ENCODE data around the gene CIAPIN1. TPM values are rescaled to one million over a fixed set of nuclear protein-coding genes. Genes with fewer than 3 reads are reported as not detected.

Gene CIAPIN1
- total and polyA plus RNA-seq, 5 donors from 2014 or later = 27.1 to 56.5 (median 50.6) TPM

GRCh38 chr16:57387598-57388354, 59.4 kb downstream of the CIAPIN1 start:
- Histone ChIP-seq H3K27ac (ENCODE audit: insufficient read depth, low read length, poor library complexity, severe bottlenecking) (no peak overlapping the region), H3K36me3 (ENCODE audit: control insufficient read depth, insufficient read depth, low read length) (no peaks in the 10 kb centered on the region), H3K4me3 (ENCODE audit: low read depth, low read length) (no peak overlapping the region), H3K9me3 (ENCODE audit: control insufficient read depth in 2 of 2, low read length in 2 of 2) (no peaks in the 10 kb centered on the region), H3K4me1 (ENCODE audit: control insufficient read depth, insufficient read depth, low read length, poor library complexity, severe bottlenecking) (no peaks in the 10 kb centered on the region), H3K27me3 (ENCODE audit: control insufficient read depth, insufficient read depth, low read length) (no peaks in the 10 kb centered on the region)
- no peak for ATAC-seq (ENCODE audit: low read depth in 2 of 2)
- H3K36me3 Mint-ChIP-seq = no peaks in the 10 kb centered on the region
- no peak for DNase-seq
- H3K4me1 Mint-ChIP-seq = no peaks in the 10 kb centered on the region
- no peaks in the 10 kb centered on the region for H3K9me3 Mint-ChIP-seq
- no peak overlapping the region for H3K4me3 Mint-ChIP-seq
- peak overlapping the region in 1 of 3 donors; percentile 91 for H3K27ac Mint-ChIP-seq
- peaks cover 4% of the 10 kb centered on the region for H3K27me3 Mint-ChIP-seq

- Mint-ChIP-seq H3K4me1 (peaks cover 0 to 2% (median 0%) of the 10 kb centered on the region in 4 donors), H3K36me3 (no peaks in the 10 kb centered on the region), H3K4me3 (no peak overlapping the region), H3K9me3 (no peaks in the 10 kb centered on the region), H3K27ac (peak overlapping the region in 1 of 3 donors; percentile 41), H3K27me3 (peaks cover 4% of the 10 kb centered on the region)
- DNase-seq (no peak), ATAC-seq (ENCODE audit: low read depth in 2 of 2) (no peak)
- Histone ChIP-seq H3K27ac (ENCODE audit: insufficient read depth, low read length, poor library complexity, severe bottlenecking) (no peak overlapping the region), H3K4me3 (ENCODE audit: low read depth, low read length) (no peak overlapping the region), H3K9me3 (ENCODE audit: control insufficient read depth in 2 of 2, low read length in 2 of 2) (no peaks in the 10 kb centered on the region), H3K36me3 (ENCODE audit: control insufficient read depth, insufficient read depth, low read length) (no peaks in the 10 kb centered on the region), H3K4me1 (ENCODE audit: control insufficient read depth, insufficient read depth, low read length, poor library complexity, severe bottlenecking) (no peaks in the 10 kb centered on the region), H3K27me3 (ENCODE audit: control insufficient read depth, insufficient read depth, low read length) (no peaks in the 10 kb centered on the region)
Observed at GRCh38 chr16:57386381-57386951, 60.7 kb downstream of the CIAPIN1 start.

GRCh38 chr16:57385083-57385482, 62.1 kb downstream of the CIAPIN1 start:
- Histone ChIP-seq H3K4me1 (ENCODE audit: control insufficient read depth, insufficient read depth, low read length, poor library complexity, severe bottlenecking) (no peaks in the 10 kb centered on the region), H3K27ac (ENCODE audit: insufficient read depth, low read length, poor library complexity, severe bottlenecking) (no peak overlapping the region), H3K4me3 (ENCODE audit: low read depth, low read length) (no peak overlapping the region), H3K27me3 (ENCODE audit: control insufficient read depth, insufficient read depth, low read length) (no peaks in the 10 kb centered on the region), H3K9me3 (ENCODE audit: control insufficient read depth in 2 of 2, low read length in 2 of 2) (no peaks in the 10 kb centered on the region), H3K36me3 (ENCODE audit: control insufficient read depth, insufficient read depth, low read length) (no peaks in the 10 kb centered on the region)
- no peaks in the 10 kb centered on the region for H3K9me3 Mint-ChIP-seq
- ATAC-seq (ENCODE audit: low read depth in 2 of 2) (no peak), DNase-seq (no peak)
- no peaks in the 10 kb centered on the region for H3K27me3 Mint-ChIP-seq
- H3K4me1 Mint-ChIP-seq = peaks cover 0 to 2% (median 0%) of the 10 kb centered on the region in 4 donors
- H3K27ac Mint-ChIP-seq = no peak overlapping the region
- no peak overlapping the region for H3K4me3 Mint-ChIP-seq
- no peaks in the 10 kb centered on the region for H3K36me3 Mint-ChIP-seq

GRCh38 chr16:57384248-57385070, 62.7 kb downstream of the CIAPIN1 start:
- DNase-seq = no peak
- Mint-ChIP-seq H3K4me3 (no peak overlapping the region), H3K27me3 (no peaks in the 10 kb centered on the region), H3K4me1 (peaks cover 0 to 2% (median 0%) of the 10 kb centered on the region in 4 donors), H3K9me3 (no peaks in the 10 kb centered on the region), H3K36me3 (no peaks in the 10 kb centered on the region), H3K27ac (no peak overlapping the region)
- no peaks in the 10 kb centered on the region for H3K9me3 ChIP-seq (ENCODE audit: control insufficient read depth in 2 of 2, low read length in 2 of 2)
- H3K36me3 ChIP-seq (ENCODE audit: control insufficient read depth, insufficient read depth, low read length) = no peaks in the 10 kb centered on the region
- no peak overlapping the region for H3K27ac ChIP-seq (ENCODE audit: insufficient read depth, low read length, poor library complexity, severe bottlenecking)
- H3K27me3 ChIP-seq (ENCODE audit: control insufficient read depth, insufficient read depth, low read length) = no peaks in the 10 kb centered on the region
- ATAC-seq (ENCODE audit: low read depth in 2 of 2) = peak in 1 of 2 donors; percentile 22
- no peaks in the 10 kb centered on the region for H3K4me1 ChIP-seq (ENCODE audit: control insufficient read depth, insufficient read depth, low read length, poor library complexity, severe bottlenecking)
- H3K4me3 ChIP-seq (ENCODE audit: low read depth, low read length) = no peak overlapping the region

GRCh38 chr16:57383276-57384247, 63.6 kb downstream of the CIAPIN1 start:
- H3K36me3 Mint-ChIP-seq = no peaks in the 10 kb centered on the region
- Histone ChIP-seq H3K27ac (ENCODE audit: insufficient read depth, low read length, poor library complexity, severe bottlenecking) (no peak overlapping the region), H3K27me3 (ENCODE audit: control insufficient read depth, insufficient read depth, low read length) (no peaks in the 10 kb centered on the region), H3K36me3 (ENCODE audit: control insufficient read depth, insufficient read depth, low read length) (no peaks in the 10 kb centered on the region), H3K4me1 (ENCODE audit: control insufficient read depth, insufficient read depth, low read length, poor library complexity, severe bottlenecking) (no peaks in the 10 kb centered on the region), H3K9me3 (ENCODE audit: control insufficient read depth in 2 of 2, low read length in 2 of 2) (no peaks in the 10 kb centered on the region), H3K4me3 (ENCODE audit: low read depth, low read length) (no peak overlapping the region)
- no peak for ATAC-seq (ENCODE audit: low read depth in 2 of 2)
- H3K4me1 Mint-ChIP-seq = peaks cover 0 to 2% (median 0%) of the 10 kb centered on the region in 4 donors
- no peaks in the 10 kb centered on the region for H3K9me3 Mint-ChIP-seq
- H3K27me3 Mint-ChIP-seq = no peaks in the 10 kb centered on the region
- DNase-seq = no peak
- H3K27ac Mint-ChIP-seq = peak overlapping the region in 1 of 3 donors; percentile 46
- H3K4me3 Mint-ChIP-seq = no peak overlapping the region

GRCh38 chr16:57382535-57383275, 64.5 kb downstream of the CIAPIN1 start:
- no peak for DNase-seq
- Histone ChIP-seq H3K27ac (ENCODE audit: insufficient read depth, low read length, poor library complexity, severe bottlenecking) (no peak overlapping the region), H3K27me3 (ENCODE audit: control insufficient read depth, insufficient read depth, low read length) (no peaks in the 10 kb centered on the region), H3K4me3 (ENCODE audit: low read depth, low read length) (no peak overlapping the region), H3K4me1 (ENCODE audit: control insufficient read depth, insufficient read depth, low read length, poor library complexity, severe bottlenecking) (no peaks in the 10 kb centered on the region), H3K9me3 (ENCODE audit: control insufficient read depth in 2 of 2, low read length in 2 of 2) (no peaks in the 10 kb centered on the region), H3K36me3 (ENCODE audit: control insufficient read depth, insufficient read depth, low read length) (no peaks in the 10 kb centered on the region)
- no peaks in the 10 kb centered on the region for H3K9me3 Mint-ChIP-seq
- no peak overlapping the region for H3K4me3 Mint-ChIP-seq
- ATAC-seq (ENCODE audit: low read depth in 2 of 2) = no peak
- no peaks in the 10 kb centered on the region for H3K36me3 Mint-ChIP-seq
- no peaks in the 10 kb centered on the region for H3K27me3 Mint-ChIP-seq
- peaks cover 0 to 3% (median under 1%) of the 10 kb centered on the region in 4 donors for H3K4me1 Mint-ChIP-seq
- peak overlapping the region in 1 of 3 donors; percentile 46 for H3K27ac Mint-ChIP-seq
